ENCODE results near the gene GNL3. TPM values are rescaled to one million over a fixed set of nuclear protein-coding genes. Genes with fewer than 3 reads are reported as not detected.

Gene GNL3
- total RNA-seq, 4 donors from 2014 or later, result 19.1 to 54.5 (median 37.4) TPM

DNA sequence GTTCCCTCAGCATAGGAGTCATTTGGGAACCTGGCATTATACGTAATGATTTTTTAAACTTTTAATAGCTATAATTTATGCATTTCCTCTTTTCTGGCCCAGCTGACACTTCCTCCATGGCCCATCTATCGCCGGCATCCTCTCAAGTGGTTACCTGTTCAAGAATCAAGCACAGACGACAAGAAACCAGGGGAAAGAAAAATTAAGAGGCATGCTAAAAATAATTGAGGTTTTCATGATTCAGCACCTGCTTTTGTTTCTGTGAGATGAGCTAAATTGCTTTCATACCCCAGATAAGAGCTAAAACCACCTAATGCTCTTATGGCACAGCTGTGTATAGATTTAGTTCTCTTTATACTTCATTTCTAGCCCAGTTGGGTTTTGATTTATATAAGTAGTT lies 21.8 kb downstream of the GNL3 start:
- H3K27me3 ChIP-seq, result no peaks in the 10 kb centered on the region
- intact Hi-C loops (cut with DNase I; ENCODE audit: low total_unique reads), result no loop called here
- in situ Hi-C loops (cut with MboI; ENCODE audit: low pct_ligation_motif_present in 1 of 4, low pct_unique_long_range_greater_than_20kb in 1 of 4, low sequenced_read_pairs in 3 of 4), result no loop called here
- peak overlapping the region in 3 of 4 donors; percentile 17 to 95 (median 94) for H3K27ac ChIP-seq
- H3K9me3 ChIP-seq, result no peaks in the 10 kb centered on the region
- no peak for DNase-seq
- peaks cover 0 to 8% (median 0%) of the 10 kb centered on the region in 4 donors for H3K36me3 ChIP-seq
- H3K4me3 ChIP-seq, result peak overlapping the region in 2 of 4 donors; percentile 85 to 91
- peaks cover 12 to 34% (median 28%) of the 10 kb centered on the region in 4 donors for H3K4me1 ChIP-seq
- WGBS, 2 donors (ENCODE audit: low coverage in 1 of 2), result 60% methylated on average over 4 of the region's 4 CpGs; no CpG with 5 or more reads in 1 of the 2 donors
- TF ChIP-seq EP300 (IDR thresholded peaks at IDR 0.05; ENCODE audit: low read depth) (no peak), POLR2AphosphoS5 (IDR thresholded peaks at IDR 0.05) (no peak), POLR2A (IDR thresholded peaks at IDR 0.05) (no peak)
- TF ChIP-seq, protein P1, sequence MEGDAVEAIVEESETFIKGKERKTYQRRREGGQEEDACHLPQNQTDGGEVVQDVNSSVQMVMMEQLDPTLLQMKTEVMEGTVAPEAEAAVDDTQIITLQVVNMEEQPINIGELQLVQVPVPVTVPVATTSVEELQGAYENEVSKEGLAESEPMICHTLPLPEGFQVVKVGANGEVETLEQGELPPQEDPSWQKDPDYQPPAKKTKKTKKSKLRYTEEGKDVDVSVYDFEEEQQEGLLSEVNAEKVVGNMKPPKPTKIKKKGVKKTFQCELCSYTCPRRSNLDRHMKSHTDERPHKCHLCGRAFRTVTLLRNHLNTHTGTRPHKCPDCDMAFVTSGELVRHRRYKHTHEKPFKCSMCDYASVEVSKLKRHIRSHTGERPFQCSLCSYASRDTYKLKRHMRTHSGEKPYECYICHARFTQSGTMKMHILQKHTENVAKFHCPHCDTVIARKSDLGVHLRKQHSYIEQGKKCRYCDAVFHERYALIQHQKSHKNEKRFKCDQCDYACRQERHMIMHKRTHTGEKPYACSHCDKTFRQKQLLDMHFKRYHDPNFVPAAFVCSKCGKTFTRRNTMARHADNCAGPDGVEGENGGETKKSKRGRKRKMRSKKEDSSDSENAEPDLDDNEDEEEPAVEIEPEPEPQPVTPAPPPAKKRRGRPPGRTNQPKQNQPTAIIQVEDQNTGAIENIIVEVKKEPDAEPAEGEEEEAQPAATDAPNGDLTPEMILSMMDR (IDR thresholded peaks at IDR 0.05), result no peak

DNA sequence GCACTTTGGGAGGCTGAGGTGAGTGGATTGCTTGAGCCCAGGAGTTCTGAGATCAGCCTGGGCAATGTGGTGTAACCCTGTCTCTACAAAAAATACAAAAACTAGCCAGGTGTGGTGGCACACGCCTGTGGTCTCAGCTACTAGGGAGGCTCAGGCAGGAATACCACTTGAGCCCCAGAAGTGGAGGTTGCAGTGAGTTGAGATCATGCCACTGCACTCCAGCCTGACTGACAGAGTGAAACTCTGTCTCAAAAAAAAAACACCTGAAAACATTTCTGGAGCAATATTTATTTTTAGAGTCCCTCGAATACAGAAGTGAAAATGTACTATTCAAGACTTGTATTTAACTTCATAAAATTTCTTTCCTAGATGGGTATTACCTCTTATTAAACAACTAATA lies 24.7 kb downstream of the GNL3 start:
- WGBS, 2 donors (ENCODE audit: low coverage in 1 of 2), result 69 to 80% methylated on average over 2 of the region's 2 CpGs
- DNase-seq, result no peak
- Histone ChIP-seq H3K36me3 (peaks cover 0 to 8% (median 0%) of the 10 kb centered on the region in 4 donors), H3K9me3 (no peaks in the 10 kb centered on the region), H3K27ac (no peak overlapping the region), H3K27me3 (no peaks in the 10 kb centered on the region), H3K4me3 (no peak overlapping the region), H3K4me1 (peaks cover 12 to 22% (median 16%) of the 10 kb centered on the region in 4 donors)
- intact Hi-C loops (cut with DNase I; ENCODE audit: low total_unique reads), result no loop called here
- TF ChIP-seq, protein P1 (IDR thresholded peaks at IDR 0.05), result no peak
- no peak for TF ChIP-seq POLR2AphosphoS5 (IDR thresholded peaks at IDR 0.05)
- TF ChIP-seq EP300 (IDR thresholded peaks at IDR 0.05; ENCODE audit: low read depth), result no peak
- no peak for TF ChIP-seq POLR2A (IDR thresholded peaks at IDR 0.05)
- in situ Hi-C loops (cut with MboI; ENCODE audit: low pct_ligation_motif_present in 1 of 4, low pct_unique_long_range_greater_than_20kb in 1 of 4, low sequenced_read_pairs in 3 of 4), result no loop called here

DNA sequence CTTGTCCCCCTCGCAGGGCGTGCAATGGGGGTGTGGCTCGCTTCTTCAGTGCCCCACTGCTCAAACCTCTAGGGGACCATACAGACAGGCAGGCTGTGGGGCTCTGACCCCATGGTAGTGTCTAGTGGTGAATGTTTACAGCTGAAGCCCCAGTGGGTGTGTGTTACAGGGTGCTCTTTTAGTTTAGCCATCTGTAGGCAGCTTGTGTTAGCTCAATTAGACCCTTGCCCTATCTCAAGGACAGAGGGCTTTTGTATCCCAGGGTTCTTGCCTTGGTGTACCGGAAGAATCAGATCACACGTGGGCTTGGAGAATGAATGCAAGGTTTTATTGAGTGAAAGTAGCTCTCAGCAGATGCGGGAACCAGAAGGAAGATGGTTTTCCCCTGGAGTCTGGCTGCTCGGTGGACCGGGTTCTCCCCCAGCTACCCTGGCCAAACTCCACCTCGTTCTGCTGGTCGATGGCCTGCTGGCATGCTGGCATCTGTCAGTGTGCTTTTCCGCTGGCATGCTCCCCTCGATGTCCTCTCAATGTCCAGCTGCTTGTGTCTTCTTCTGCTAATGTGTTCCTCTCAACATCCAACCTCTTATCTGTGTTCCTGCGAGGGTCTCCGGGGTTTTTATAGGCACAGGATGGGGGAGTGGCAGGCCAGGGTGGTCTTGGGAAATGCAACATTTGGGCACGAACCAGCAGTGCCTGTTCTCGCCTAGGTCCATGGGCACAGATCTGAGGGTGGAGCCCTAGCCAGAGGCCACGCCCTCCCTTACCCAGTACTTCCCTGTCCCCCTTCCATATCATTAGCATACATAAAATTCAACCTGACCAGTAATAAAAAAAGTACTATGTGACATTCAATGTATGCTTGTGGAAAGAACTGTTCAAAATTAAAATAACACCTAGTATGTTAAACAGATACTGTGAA lies 26.7 kb downstream of the GNL3 start:
- Histone ChIP-seq H3K36me3 (peaks cover 0 to 8% (median 0%) of the 10 kb centered on the region in 4 donors), H3K27me3 (no peaks in the 10 kb centered on the region), H3K27ac (no peak overlapping the region), H3K4me3 (no peak overlapping the region), H3K9me3 (no peaks in the 10 kb centered on the region), H3K4me1 (peaks cover 3 to 12% (median 6%) of the 10 kb centered on the region in 4 donors)
- in situ Hi-C loops (cut with MboI; ENCODE audit: low pct_ligation_motif_present in 1 of 4, low pct_unique_long_range_greater_than_20kb in 1 of 4, low sequenced_read_pairs in 3 of 4), result no loop called here
- intact Hi-C loops (cut with DNase I; ENCODE audit: low total_unique reads), result no loop called here
- no peak for DNase-seq
- WGBS, 2 donors (ENCODE audit: low coverage in 1 of 2), result 86 to 95% methylated on average over 9 to 17 of the region's 17 CpGs
- no peak for TF ChIP-seq POLR2A (IDR thresholded peaks at IDR 0.05)
- TF ChIP-seq POLR2AphosphoS5 (IDR thresholded peaks at IDR 0.05), result no peak
- no peak for TF ChIP-seq EP300 (IDR thresholded peaks at IDR 0.05; ENCODE audit: low read depth)
- TF ChIP-seq, protein P1 (IDR thresholded peaks at IDR 0.05), result no peak
